NOMO-1 (cell line): Measurements from ENCODE around the gene SUSD1.

Experiments
- DNase-seq, 2 experiments: peaks; one replicate each; lab custom pipeline; 2025; ENCODE audit not compliant: unreplicated experiment in 2 of 2; lab: John Stamatoyannopoulos, UW

Gene SUSD1

DNA sequence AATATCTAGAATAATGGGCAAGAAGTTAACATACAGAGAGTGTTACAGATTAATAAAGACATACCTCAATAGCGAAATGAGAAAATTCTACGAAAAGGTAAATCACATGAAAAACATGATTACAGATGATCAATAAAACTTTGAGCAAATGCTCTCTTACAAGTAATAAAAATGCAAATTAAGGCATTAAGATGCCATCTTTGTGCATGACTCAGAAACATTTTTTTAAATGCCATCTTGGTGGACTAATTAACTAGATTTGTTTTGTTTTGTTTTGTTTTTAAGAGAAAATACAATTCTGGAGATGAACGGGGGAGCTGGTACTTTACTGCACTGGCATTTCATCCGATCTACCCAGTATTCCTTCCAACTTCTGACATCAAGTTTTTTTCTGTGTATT is 130.2 kb downstream of the SUSD1 start:
- DNase-seq = no peak

GRCh38 chr9:112044186-112044585 is 130.9 kb downstream of the SUSD1 start:
- no peak for DNase-seq

GRCh38 chr9:112043423-112043822 is 131.7 kb downstream of the SUSD1 start:
- no peak for DNase-seq

DNA sequence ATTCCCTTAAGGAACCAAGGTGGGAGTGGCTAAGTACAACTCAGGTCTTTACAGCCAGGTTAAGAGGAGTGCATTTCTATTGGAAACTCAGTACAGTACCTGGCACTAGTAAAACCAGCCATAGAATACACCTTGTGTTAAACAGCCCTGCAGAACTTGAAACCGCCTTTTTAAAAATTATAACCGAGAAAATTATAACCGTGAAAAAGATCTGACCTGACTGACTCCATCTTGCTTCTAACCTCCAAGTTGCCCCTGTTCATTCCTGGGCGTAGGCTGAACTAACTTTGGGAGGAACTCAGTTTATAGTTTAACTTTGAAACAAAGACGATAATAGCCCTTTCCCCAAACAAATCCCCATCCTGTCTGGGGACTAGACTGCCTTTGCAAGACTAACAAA is 132.3 kb downstream of the SUSD1 start:
- DNase-seq = no peak

DNA sequence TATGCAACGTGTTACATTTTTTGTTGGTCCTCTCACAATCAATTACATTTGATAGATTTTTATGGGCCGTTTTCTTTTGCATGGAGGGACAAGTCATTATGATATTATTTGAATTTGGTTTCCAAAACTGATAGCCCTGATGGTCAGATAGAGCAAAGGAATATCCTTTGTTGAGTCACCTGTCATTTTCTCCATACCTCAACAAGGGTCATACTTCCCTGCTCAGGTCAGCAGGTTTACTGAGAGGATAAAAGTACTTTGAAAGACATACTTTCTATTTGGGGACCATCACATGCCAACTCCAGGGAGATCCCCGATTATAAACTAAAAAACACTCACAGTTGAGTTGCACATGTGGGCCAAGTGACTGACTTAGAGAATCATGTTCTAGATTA is 132.9 kb downstream of the SUSD1 start:
- DNase-seq = no peak

DNA sequence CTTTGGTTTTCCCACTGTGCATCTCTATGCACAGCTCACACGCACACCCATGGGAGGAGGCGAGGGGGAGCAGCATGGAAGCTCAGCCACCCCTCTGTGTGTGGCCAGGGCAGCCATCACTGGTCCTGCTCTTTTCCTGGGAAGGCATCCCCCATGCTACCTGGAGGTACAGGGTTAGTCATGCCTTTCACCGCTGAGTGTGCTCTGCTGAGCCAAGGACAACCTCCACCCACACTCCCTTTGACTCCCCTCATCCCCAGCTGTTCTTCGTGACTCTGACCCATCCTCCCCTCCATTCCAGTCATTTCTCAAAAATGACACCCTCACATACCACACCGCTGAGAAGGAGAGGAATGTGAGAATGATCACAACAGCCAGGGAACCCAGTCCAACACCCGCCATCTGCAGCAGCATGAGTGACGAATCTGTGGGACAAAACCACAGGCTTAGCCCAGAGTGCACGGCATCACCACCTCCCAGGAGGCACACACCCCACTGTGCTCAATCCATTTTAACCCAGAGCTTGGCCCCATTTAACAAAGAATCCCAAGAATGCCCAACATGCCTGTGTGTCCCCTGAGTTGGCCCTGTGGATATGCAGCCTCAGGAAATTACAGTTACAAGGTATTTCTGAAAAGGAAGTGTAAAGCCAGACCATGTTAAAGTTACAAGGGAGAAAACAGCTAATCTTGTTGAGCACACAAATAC is 133.4 kb downstream of the SUSD1 start:
- no peak for DNase-seq

GRCh38 chr9:112041199-112041535 is 133.9 kb downstream of the SUSD1 start:
- no peak for DNase-seq

GRCh38 chr9:112038017-112038408 is 137.1 kb downstream of the SUSD1 start:
- peak; percentile 34 to 67 for DNase-seq

GRCh38 chr9:112037281-112038016 is 137.6 kb downstream of the SUSD1 start:
- DNase-seq = peak; percentile 44 to 73

GRCh38 chr9:112035166-112035826 is 139.8 kb downstream of the SUSD1 start:
- no peak for DNase-seq

DNA sequence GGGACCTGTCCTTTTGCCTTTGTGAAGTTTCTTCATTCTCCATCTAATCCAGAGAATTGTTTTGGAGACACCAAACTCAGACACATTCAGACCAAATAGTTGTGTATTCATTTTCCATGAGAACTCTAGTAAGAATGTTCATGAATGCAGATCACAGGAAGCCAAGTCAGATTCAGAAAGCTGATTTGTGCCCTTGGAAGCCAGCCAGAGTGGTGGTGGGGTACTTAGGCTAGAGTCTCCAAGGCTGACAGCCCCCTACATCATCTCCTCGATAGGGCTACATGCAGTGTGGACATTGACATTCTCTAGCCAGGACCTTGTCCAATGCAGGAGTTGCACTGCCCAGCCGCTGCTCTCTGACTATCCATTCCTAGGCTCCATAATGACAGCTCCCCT is 140.9 kb downstream of the SUSD1 start:
- DNase-seq = no peak

DNA sequence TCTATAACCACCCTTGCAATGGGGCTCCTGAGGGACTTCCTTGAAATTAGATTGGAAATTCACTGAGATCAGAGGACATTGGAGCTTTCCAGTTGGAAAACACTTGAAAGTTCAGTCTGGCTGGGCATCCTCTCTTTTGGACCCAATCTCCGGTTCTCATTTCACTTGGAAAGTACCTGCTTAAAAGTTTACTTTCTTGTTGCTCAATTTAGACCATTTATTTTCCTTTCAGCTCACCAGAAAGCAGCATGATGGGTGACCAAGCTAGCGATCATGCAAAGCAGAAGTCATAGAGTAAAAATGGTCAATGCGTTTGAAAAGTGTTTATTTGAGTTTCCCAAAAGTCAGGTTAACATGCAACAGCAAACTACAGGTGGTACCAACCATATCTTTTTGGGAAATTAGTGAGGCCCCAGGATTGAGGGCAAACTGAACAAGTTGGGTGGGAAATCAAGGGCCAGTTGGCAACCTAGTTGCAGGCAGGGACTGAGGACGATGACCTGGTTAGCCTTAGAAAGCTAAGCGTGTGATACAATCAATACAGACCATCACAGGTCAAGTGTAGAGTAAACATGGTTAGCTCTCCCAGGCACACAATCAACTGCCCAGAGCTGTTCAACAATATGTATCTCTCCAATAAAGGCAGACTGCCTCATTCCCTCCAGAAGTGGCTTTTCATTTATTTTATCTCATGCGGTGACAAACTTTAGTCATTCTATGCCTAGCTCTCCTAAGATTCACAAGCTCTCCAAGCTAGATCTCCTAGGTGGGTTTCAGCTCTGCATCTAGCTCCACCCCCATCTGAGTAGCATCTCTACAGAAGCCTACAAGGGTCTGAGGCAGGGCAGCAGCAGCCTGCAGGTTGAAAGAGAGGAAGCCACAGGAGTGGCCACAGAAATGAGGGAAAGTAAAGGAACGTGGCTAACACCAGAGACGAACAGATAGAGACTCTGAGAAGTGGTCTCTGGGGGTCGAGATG is 141.6 kb downstream of the SUSD1 start:
- DNase-seq = no peak

DNA sequence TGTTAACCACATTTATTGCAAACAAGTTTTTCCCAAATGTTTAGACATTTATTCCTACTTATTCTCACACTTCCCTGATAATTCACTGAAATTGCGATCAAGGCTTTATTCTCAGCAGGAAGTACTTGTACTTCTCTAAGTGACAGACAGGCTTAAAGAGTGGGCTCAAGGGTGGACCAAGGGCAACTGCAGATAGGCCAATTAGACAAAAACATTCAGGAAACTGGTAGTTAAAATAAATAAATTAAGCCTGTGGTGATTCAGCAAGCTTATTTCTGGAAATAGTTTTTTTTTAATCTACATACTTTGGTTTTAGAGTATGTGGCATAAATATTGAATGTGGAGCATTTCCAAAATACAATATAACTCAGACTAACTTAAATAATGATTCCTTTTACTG is 142.4 kb downstream of the SUSD1 start:
- DNase-seq = no peak

DNA sequence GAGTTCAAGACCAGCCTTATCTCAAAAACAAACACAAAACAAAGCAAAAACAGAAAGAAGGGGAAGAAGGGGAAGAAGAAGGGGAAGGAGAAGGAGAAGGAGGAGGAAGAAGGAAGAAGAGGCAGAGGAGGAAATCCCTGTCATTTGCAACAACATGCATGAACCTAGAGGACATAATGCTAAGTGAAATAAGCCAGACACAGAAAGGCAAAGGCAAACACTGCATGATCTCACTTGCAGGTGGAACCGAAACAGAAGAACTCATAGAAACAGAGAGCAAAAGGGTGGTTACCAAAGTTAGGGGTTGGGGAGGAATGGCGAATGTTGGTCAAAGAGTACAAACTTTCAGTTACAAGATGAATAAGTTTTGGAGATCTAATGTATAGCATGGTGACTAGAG is 143.1 kb downstream of the SUSD1 start:
- DNase-seq = no peak

- peak in 1 of 2 experiments; percentile 27 for DNase-seq
Observed at GRCh38 chr9:112031400-112031799, 143.7 kb downstream of the SUSD1 start.

DNA sequence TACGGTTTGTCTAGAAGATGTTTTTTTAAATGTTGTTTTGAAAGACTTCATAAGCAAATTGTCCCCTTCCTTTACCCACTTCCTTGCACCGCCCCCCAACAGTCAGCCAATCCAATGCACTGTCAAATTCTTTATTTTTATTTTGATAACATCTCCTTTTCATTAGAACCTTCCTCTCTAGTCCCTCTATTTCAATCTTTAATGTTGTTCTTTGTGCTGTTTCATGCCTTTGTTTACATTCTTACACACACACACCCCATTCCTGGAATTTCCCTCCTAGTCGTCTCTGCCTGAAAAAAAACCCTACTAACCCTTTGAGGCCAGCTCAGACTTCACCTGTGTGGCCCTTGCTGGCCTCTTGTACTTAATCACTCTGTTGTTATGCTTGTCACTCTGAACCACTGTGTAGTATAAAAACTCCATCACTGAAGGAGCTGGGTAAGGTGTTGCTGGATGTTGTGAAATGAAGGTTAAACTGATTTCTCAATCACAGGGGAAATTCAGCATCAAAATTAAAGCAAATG is 145.1 kb downstream of the SUSD1 start:
- DNase-seq = peak in 1 of 2 experiments; percentile 9

- DNase-seq = no peak
Observed at GRCh38 chr9:112028242-112029221, 146.6 kb downstream of the SUSD1 start.

GRCh38 chr9:112025850-112026249 is 149.2 kb downstream of the SUSD1 start:
- DNase-seq = no peak

- DNase-seq = no peak
Observed at GRCh38 chr9:112021742-112022141, 153.4 kb downstream of the SUSD1 start.
